Neural crest cell (in vitro differentiated cells): ENCODE measurements around the gene ELP5. TPM values are rescaled to one million over a fixed set of nuclear protein-coding genes. Genes with fewer than 3 reads are reported as not detected.

Source experiments
- DNase-seq: peaks from one replicate; pipeline ENCODE4 v3.0.0; 2021; ENCODE audit warnings: low read depth, mixed read lengths, low spot score
- H3K27ac Mint-ChIP-seq: one replicate; pipeline ENCODE4 v1.8.0; 2021; ENCODE audit warnings: mild to moderate bottlenecking, mixed read lengths; ENCODE audit not compliant: unreplicated experiment
- H3K27me3 Mint-ChIP-seq: 2 replicates; pipeline ENCODE4 v1.8.0; 2021; ENCODE audit warnings: low read depth, mild to moderate bottlenecking, mixed read lengths
- H3K36me3 Mint-ChIP-seq: 2 replicates; pipeline ENCODE4 v1.8.0; 2021; ENCODE audit warnings: low read depth, mild to moderate bottlenecking, mixed read lengths
- H3K4me1 Mint-ChIP-seq: 2 replicates; pipeline ENCODE4 v1.8.0; 2021; ENCODE audit warnings: mixed read lengths
- H3K4me3 Mint-ChIP-seq: one replicate; pipeline ENCODE4 v1.8.0; 2021; ENCODE audit warnings: mild to moderate bottlenecking, mixed read lengths
- H3K9me3 Mint-ChIP-seq: 2 replicates; pipeline ENCODE4 v1.8.0; 2021; ENCODE audit warnings: mixed read lengths
- total RNA-seq: library from RNA; stranded (reverse); gene quantifications from 2 replicates; pipeline ENCODE4 v1.2.1, GENCODE V29; 2021
- TF ChIP-seq, protein P1 (sequence below): fragments of 200-600 bp; sonication (generic); conservative IDR thresholded peaks from 2 replicates; pipeline ENCODE4 v1.5.0; 2021; ENCODE audit warnings: antibody characterized with exemption, mild to moderate bottlenecking

The ELP5 gene
- total RNA-seq, 1 donor from 2014 or later, result 77.4 TPM

DNA sequence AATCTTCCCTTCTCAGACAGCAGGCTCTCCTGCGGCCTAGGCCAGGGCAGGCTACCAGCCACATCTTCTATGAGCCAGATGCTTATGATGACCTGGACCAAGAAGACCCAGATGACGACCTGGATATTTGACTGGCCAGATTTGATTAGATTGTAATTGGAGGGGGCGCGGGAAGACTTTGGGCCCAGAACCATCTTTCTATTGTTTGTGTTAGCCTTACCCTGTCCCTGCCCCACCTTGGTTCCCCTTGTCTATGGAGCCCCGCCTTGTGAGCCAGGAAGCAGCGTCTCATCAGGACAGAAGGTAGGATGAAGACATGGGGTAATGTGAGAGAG is 7.5 kb downstream of the ELP5 start:
- DNase-seq, result no peak
- H3K4me3 Mint-ChIP-seq, result peak overlapping the region; percentile 1
- TF ChIP-seq, protein P1, sequence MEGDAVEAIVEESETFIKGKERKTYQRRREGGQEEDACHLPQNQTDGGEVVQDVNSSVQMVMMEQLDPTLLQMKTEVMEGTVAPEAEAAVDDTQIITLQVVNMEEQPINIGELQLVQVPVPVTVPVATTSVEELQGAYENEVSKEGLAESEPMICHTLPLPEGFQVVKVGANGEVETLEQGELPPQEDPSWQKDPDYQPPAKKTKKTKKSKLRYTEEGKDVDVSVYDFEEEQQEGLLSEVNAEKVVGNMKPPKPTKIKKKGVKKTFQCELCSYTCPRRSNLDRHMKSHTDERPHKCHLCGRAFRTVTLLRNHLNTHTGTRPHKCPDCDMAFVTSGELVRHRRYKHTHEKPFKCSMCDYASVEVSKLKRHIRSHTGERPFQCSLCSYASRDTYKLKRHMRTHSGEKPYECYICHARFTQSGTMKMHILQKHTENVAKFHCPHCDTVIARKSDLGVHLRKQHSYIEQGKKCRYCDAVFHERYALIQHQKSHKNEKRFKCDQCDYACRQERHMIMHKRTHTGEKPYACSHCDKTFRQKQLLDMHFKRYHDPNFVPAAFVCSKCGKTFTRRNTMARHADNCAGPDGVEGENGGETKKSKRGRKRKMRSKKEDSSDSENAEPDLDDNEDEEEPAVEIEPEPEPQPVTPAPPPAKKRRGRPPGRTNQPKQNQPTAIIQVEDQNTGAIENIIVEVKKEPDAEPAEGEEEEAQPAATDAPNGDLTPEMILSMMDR, result no peak
- H3K9me3 Mint-ChIP-seq, result no peaks in the 10 kb centered on the region
- H3K36me3 Mint-ChIP-seq, result peaks cover 17% of the 10 kb centered on the region
- no peak overlapping the region for H3K27ac Mint-ChIP-seq
- H3K4me1 Mint-ChIP-seq, result peaks cover 13% of the 10 kb centered on the region
- H3K27me3 Mint-ChIP-seq, result peaks cover 64% of the 10 kb centered on the region

DNA sequence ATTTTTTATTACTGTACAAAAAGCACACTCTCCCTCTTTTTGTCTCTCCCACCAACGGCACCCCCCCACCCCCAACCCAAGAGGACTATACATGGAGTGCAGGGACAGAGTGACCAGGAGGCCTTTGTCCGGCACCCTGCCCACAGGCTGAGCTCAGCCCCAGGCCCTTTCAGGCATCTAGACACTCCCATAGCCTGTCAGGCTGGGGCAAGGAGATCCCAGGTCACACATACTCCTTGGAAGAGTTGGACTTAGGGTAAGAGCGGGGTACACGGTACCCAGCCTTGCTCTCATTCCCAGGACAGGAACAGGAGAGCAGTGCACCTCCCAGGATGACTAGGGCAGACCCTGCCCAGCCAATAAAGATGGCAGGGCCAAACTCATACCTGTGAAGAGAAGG is 8.1 kb downstream of the ELP5 start:
- no peak for DNase-seq
- peaks cover 13% of the 10 kb centered on the region for H3K36me3 Mint-ChIP-seq
- TF ChIP-seq, protein P1, result no peak
- H3K9me3 Mint-ChIP-seq, result no peaks in the 10 kb centered on the region
- H3K27me3 Mint-ChIP-seq, result peaks cover 70% of the 10 kb centered on the region
- no peak overlapping the region for H3K4me3 Mint-ChIP-seq
- H3K27ac Mint-ChIP-seq, result no peak overlapping the region
- peaks cover 13% of the 10 kb centered on the region for H3K4me1 Mint-ChIP-seq

DNA sequence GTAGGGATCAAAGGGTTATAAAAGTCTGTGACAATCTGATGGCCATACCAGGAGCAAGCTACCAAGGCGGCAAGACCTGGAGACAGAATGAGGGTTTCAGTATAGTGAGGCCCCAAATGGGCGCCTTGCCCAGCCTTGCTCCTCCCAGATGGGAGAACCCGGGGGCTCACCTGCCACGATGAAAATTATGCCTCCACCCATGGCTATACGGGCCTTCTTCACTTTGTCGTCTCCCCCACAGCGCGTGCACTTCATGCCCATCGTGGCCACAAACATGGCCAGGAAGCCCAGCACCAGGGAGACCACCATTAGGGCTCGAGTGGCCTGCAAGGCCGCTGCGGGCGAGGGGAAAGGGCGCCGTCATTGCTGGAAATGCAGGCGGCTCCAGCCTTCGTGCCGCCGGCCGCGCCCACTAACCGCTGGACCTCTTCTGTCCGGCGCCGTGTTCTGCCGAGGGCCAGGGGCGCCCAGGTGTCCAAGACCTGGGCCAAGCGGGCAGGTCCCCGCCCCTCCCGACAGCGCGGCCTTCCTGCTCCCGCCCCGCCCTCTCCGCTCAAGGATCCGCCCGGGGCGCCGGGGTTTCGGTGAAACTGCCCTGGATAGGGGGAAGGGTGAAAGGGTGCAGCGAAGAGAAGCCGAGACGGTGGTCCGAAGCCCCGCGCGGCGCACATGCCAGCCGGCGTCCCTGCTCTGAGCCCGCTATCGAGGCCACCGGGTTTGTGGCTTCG is 8.8 kb downstream of the ELP5 start:
- no peak for DNase-seq
- Mint-ChIP-seq H3K9me3 (no peaks in the 10 kb centered on the region), H3K4me1 (peaks cover 13% of the 10 kb centered on the region), H3K27ac (no peak overlapping the region), H3K4me3 (peak overlapping the region; percentile 72), H3K36me3 (peaks cover 13% of the 10 kb centered on the region), H3K27me3 (peaks cover 77% of the 10 kb centered on the region)
- TF ChIP-seq, protein P1, result no peak

DNA sequence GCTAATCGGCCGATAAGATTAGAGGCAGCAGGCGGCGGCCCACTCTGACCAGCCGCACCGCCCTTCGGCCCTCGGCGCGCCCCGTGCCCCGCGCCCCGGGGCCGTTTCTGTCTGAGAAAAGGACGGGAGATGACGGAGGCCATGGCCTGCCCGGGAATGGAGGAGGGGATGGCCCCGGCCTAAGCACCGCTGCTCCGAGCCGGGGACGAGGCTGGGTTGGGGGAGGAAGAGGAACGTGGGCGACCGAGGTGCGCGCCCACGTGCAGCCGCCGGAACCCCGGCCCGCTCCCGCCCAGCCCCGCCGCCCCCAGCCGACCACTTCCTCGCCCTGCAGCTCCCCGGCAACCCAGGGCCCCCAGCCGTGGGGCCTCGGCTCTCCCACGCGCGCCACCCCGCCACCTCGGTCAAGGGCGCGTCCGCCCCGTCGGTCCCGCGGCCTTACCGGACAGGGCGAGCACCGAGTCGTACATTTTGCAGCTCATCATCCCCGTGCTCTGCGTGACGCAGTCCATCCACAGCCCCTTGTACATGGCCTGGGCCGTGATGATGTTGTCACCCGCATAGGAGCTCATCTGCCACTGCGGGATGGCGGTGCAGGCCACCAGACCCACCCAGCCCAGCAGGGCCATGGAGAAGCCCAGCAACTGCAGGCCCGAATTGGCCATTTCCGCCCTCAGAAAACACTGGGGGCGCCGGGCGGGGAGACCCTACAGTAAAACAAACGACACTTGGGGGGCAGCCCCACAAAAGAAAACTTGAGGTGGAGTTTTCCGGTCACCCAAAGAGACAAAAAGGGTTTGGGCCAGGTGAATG is 9.6 kb downstream of the ELP5 start:
- TF ChIP-seq, protein P1, result no peak
- H3K4me1 Mint-ChIP-seq, result peaks cover 13% of the 10 kb centered on the region
- H3K36me3 Mint-ChIP-seq, result peaks cover 9% of the 10 kb centered on the region
- DNase-seq, result no peak
- H3K9me3 Mint-ChIP-seq, result no peaks in the 10 kb centered on the region
- H3K27me3 Mint-ChIP-seq, result peaks cover 80% of the 10 kb centered on the region
- peak overlapping the region; percentile 72 for H3K4me3 Mint-ChIP-seq
- H3K27ac Mint-ChIP-seq, result no peak overlapping the region

DNA sequence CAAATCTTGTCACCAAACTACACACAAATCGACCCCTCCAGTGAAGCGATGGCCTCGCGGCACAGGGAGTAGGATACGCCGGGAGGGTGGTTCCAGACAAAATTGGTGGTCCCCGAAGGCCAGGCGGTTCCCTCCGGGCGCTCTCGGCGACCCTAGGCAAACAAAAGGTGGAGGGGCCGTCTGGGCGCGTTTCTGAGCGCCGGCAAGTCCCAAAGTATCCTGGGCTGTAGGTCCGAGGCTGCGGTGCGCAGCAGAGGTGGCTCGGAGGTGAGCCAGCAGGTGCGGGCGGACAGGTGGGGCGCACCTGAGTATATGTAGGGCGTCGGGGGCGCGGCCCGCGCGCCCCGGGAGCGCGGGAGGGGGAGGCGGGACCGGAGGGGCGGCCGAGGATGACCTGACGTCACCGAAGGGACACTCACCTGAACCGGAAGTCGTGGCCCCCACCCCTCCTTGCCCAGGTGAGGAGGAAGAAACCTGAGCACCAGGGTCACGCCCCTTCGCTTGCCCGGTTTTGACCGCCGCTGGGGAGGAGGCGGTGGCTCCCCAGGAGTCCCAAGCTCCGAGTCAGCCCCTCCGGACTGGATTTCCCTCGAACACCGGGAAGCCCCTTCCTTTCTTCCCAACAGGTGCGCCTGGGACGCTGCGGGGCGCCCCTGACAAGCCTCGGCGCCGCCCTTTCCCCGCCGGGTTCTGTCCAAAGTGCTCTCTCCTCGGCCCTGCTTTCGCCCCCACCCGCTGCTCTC is 10.3 kb downstream of the ELP5 start, which contains the start of gene CLDN7:
CLDN7 (minus strand) TSS at position 287 of the 743 bp plus-strand sequence. CDS start 435 bp downstream, outside the sequence.
- peak within 1 kb of the TSS; percentile 44 for H3K4me3 Mint-ChIP-seq
- H3K27me3 Mint-ChIP-seq, result peaks cover 84% of the 10 kb centered on the region
- TF ChIP-seq, protein P1, result no peak
- H3K4me1 Mint-ChIP-seq, result peaks cover 13% of the 10 kb centered on the region
- DNase-seq, result no peak
- H3K9me3 Mint-ChIP-seq, result no peaks in the 10 kb centered on the region
- no peak within 1 kb of the TSS for H3K27ac Mint-ChIP-seq
- peaks cover 6% of the 10 kb centered on the region for H3K36me3 Mint-ChIP-seq
